HepG2 (cell line): ENCODE results near the gene ANKRD29. TPM values are rescaled to one million over a fixed set of nuclear protein-coding genes. Genes with fewer than 3 reads are reported as not detected.

Source experiments
- ARNTL ChIP-seq: sonication (generic); formaldehyde crosslinking; IDR thresholded peaks from 2 replicates; pipeline ENCODE4 v1.4.0; 2020; ENCODE audit warnings: mild to moderate bottlenecking, missing genetic modification reagents
- ATM ChIP-seq: fragments of 450-650 bp; IDR thresholded peaks from 2 replicates; pipeline ENCODE4 v1.7.1; 2017; ENCODE audit warnings: mild to moderate bottlenecking, borderline replicate concordance
- CBX5 ChIP-seq: sonication (generic); formaldehyde crosslinking; IDR thresholded peaks from 2 replicates; pipeline ENCODE4 v1.4.0; 2020; ENCODE audit warnings: missing genetic modification reagents, borderline replicate concordance
- CSRNP1 ChIP-seq: sonication (generic); formaldehyde crosslinking; IDR thresholded peaks from 2 replicates; pipeline ENCODE4 v1.8.1; 2023; ENCODE audit warnings: mild to moderate bottlenecking, missing genetic modification reagents
- ETV6 ChIP-seq: sonication (generic); formaldehyde crosslinking; conservative IDR thresholded peaks from 2 replicates; pipeline ENCODE4 v1.4.0; 2020; ENCODE audit warnings: missing genetic modification reagents
- FOXC1 ChIP-seq: sonication (generic); formaldehyde crosslinking; IDR thresholded peaks from 2 replicates; pipeline ENCODE4 v1.8.0; 2022; ENCODE audit warnings: mild to moderate bottlenecking, missing genetic modification reagents, borderline replicate concordance
- GATAD2A ChIP-seq: IDR thresholded peaks from 2 replicates; pipeline ENCODE4 v1.6.1; 2016
- HNF1B ChIP-seq: sonication (generic); formaldehyde crosslinking; IDR thresholded peaks from 2 replicates; pipeline ENCODE4 v1.5.1; 2020; ENCODE audit warnings: mild to moderate bottlenecking, moderate library complexity, missing genetic modification reagents
- KDM6A ChIP-seq: IDR thresholded peaks from 2 replicates; pipeline ENCODE4 v1.6.1; 2016; ENCODE audit warnings: low read depth
- MIER2 ChIP-seq: IDR thresholded peaks from 2 replicates; pipeline ENCODE4 v1.6.1; 2016; ENCODE audit warnings: missing biosample characterization, missing genetic modification reagents
- MTF2 ChIP-seq: sonication (generic); formaldehyde crosslinking; IDR thresholded peaks from 2 replicates; pipeline ENCODE4 v1.5.0; 2020; ENCODE audit warnings: missing genetic modification reagents, borderline replicate concordance
- NR2F2 ChIP-seq: IDR thresholded peaks from 2 replicates; pipeline ENCODE4 v1.6.1; 2012; ENCODE audit warnings: low read depth, inconsistent platforms, borderline replicate concordance
- PAF1 ChIP-seq: IDR thresholded peaks from 2 replicates; pipeline ENCODE4 v1.6.1; 2016; ENCODE audit warnings: missing genetic modification reagents, missing compliant biosample characterization
- PBX3 ChIP-seq: sonication (generic); formaldehyde crosslinking; IDR thresholded peaks from 2 replicates; pipeline ENCODE4 v1.8.1; 2023; ENCODE audit warnings: missing genetic modification reagents, inconsistent platforms, borderline replicate concordance
- TAF1 ChIP-seq: sonication (generic); formaldehyde crosslinking; IDR thresholded peaks from 2 replicates; pipeline ENCODE4 v1.4.0; 2020; ENCODE audit warnings: missing genetic modification reagents
- TFDP2 ChIP-seq: sonication (generic); formaldehyde crosslinking; IDR thresholded peaks from 2 replicates; pipeline ENCODE4 v1.4.0; 2020; ENCODE audit warnings: missing genetic modification reagents
- ZNF124 ChIP-seq: sonication (generic); formaldehyde crosslinking; IDR thresholded peaks from 2 replicates; pipeline ENCODE4 v1.4.0; 2020; ENCODE audit warnings: missing genetic modification reagents
- ZNF350 ChIP-seq: sonication (generic); formaldehyde crosslinking; IDR thresholded peaks from 2 replicates; pipeline ENCODE4 v1.4.0; 2020; ENCODE audit warnings: mild to moderate bottlenecking, low read depth, missing genetic modification reagents, borderline replicate concordance
- ZNF382 ChIP-seq: sonication (generic); formaldehyde crosslinking; IDR thresholded peaks from 2 replicates; pipeline ENCODE4 v1.5.0; 2020; ENCODE audit warnings: missing genetic modification reagents, mild to moderate bottlenecking, borderline replicate concordance
- ZNF510 ChIP-seq: sonication (generic); formaldehyde crosslinking; IDR thresholded peaks from 2 replicates; pipeline ENCODE4 v1.4.0; 2020; ENCODE audit warnings: low read depth, mild to moderate bottlenecking, missing genetic modification reagents
- ZNF709 ChIP-seq: sonication (generic); formaldehyde crosslinking; IDR thresholded peaks from 2 replicates; pipeline ENCODE4 v1.5.0; 2020; ENCODE audit warnings: mild to moderate bottlenecking, missing genetic modification reagents
- ZNF740 ChIP-seq: sonication (generic); formaldehyde crosslinking; IDR thresholded peaks from 2 replicates; pipeline ENCODE4 v1.4.0; 2020; ENCODE audit warnings: missing genetic modification reagents
- ZNF850 ChIP-seq: sonication (generic); formaldehyde crosslinking; conservative IDR thresholded peaks from 2 replicates; pipeline ENCODE4 v1.9.0; 2021; ENCODE audit warnings: mild to moderate bottlenecking, missing genetic modification reagents
- ZSCAN31 ChIP-seq: sonication (generic); formaldehyde crosslinking; IDR thresholded peaks from 2 replicates; pipeline ENCODE4 v1.5.0; 2020; ENCODE audit warnings: low read depth, mild to moderate bottlenecking, missing genetic modification reagents
- polyA plus RNA-seq, 8 experiments: library from polyadenylated mRNA; depleted of rRNA in 3 of 8; stranded (reverse) in 7 of 8; unstranded in 1 of 8; fragments of >200 nt; fragmentation: Illumina TruSeq in 4 of 8; extraction: Trizol in 4 of 8; gene quantifications; 2 replicates each; pipeline versions ENCODE4 v1.2.1 to v1.2.3, GENCODE V29; 2011 to 2016; ENCODE audit warnings: low read depth in 4 of 8, missing spikeins in 1 of 8, mixed read lengths in 1 of 8; ENCODE audit not compliant: insufficient read depth in 1 of 8
- total RNA-seq, 5 experiments: library from RNA; depleted of rRNA; stranded (reverse); fragments of >200 nt; fragmentation: Illumina TruSeq; extraction: Trizol; gene quantifications; 2 replicates each; pipeline ENCODE4 v1.2.3, GENCODE V29; 2016; ENCODE audit warnings: low read depth in 1 of 5

ANKRD29 gene
- total and polyA plus RNA-seq, 2 of the 13 experiments (the other 11 are each of a cell fraction or from before 2014, with no cell fraction given), result not detected

GRCh38 chr18:23556145-23556780 lies 106.4 kb downstream of the ANKRD29 start (continued):
- TF ChIP-seq TAF1 (peak; percentile 45; the same call in 1 of the 2 replicates), ZNF850 (CRISPR knock-in tag) (no peak), KDM6A (peak; percentile 92), CSRNP1 (CRISPR knock-in tag) (peak; percentile 71), TFDP2 (CRISPR knock-in tag) (peak; percentile 41; the same call in 1 of the 2 replicates), ZSCAN31 (CRISPR knock-in tag) (peak; percentile 72), MIER2 (no peak), ZNF510 (CRISPR knock-in tag) (no peak), ATM (no peak), FOXC1 (CRISPR knock-in tag) (0 out of 2 replicates have a peak, but pooled peaks have one; percentile 51), GATAD2A (CRISPR knock-in tag) (peak; percentile 98), CBX5 (CRISPR knock-in tag) (no peak; the same call in 1 of the 2 replicates), ARNTL (CRISPR knock-in tag) (peak; percentile 80), NR2F2 (peak; percentile 88), ZNF740 (CRISPR knock-in tag) (no peak), PBX3 (CRISPR knock-in tag) (no peak), ZNF124 (no peak; the same call in 1 of the 2 replicates), ZNF350 (CRISPR knock-in tag) (peak; percentile 77; the same call in 1 of the 2 replicates), ETV6 (CRISPR knock-in tag) (no peak), ZNF709 (CRISPR knock-in tag) (no peak; the same call in 1 of the 2 replicates), ZNF382 (CRISPR knock-in tag) (no peak), PAF1 (CRISPR knock-in tag) (no peak), MTF2 (CRISPR knock-in tag) (no peak), HNF1B (CRISPR knock-in tag) (peak; percentile 95)
